ENCODE results near the gene CSNK1G2.

DNA sequence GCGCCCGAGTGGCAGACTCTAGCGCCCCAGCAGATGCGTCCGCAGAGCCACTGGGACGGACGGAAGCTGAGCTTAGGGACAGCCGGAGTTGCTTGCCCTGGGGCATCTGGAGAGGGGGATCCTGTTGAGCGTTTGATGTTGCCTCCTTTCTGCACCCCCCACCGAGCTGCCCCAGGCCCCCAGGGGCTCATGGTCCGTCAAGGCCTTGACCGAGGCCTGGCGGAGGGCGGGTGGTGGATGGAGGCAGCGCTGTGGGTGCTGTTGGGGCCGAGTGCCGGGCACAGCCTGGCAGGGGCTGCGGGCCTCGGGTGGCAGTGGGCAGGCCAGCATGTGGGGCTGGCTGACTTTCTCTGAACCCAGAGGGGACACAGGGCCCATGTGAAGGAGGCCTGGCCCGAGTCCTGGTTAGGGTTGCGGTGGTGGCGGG is 2.7 kb downstream of the CSNK1G2 start:
- TF ChIP-seq, protein P1, sequence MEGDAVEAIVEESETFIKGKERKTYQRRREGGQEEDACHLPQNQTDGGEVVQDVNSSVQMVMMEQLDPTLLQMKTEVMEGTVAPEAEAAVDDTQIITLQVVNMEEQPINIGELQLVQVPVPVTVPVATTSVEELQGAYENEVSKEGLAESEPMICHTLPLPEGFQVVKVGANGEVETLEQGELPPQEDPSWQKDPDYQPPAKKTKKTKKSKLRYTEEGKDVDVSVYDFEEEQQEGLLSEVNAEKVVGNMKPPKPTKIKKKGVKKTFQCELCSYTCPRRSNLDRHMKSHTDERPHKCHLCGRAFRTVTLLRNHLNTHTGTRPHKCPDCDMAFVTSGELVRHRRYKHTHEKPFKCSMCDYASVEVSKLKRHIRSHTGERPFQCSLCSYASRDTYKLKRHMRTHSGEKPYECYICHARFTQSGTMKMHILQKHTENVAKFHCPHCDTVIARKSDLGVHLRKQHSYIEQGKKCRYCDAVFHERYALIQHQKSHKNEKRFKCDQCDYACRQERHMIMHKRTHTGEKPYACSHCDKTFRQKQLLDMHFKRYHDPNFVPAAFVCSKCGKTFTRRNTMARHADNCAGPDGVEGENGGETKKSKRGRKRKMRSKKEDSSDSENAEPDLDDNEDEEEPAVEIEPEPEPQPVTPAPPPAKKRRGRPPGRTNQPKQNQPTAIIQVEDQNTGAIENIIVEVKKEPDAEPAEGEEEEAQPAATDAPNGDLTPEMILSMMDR (IDR thresholded peaks at IDR 0.05): no peak
- TF ChIP-seq EZH2 (IDR thresholded peaks at IDR 0.05; ENCODE audit: borderline replicate concordance, insufficient read depth, low read depth, low read length, poor library complexity, severe bottlenecking): no peak
